WERI-Rb-1 (cell line): ENCODE data around the gene PUDP.

Experiments
- DNase-seq: peaks from one replicate; pipeline ENCODE4 v3.0.0-alpha.2; 2020
- H3K27ac ChIP-seq: fragments of 250-450 bp; sonication (Bioruptor Pico); 2 replicates; pipeline ENCODE4 v1.5.1; 2020; ENCODE audit warnings: mild to moderate bottlenecking, moderate library complexity
- H3K27me3 ChIP-seq: fragments of 250-450 bp; sonication (Bioruptor Pico); 2 replicates; pipeline ENCODE4 v1.5.1; 2021; ENCODE audit warnings: mild to moderate bottlenecking, low read depth, moderate library complexity; ENCODE audit not compliant: insufficient read depth, severe bottlenecking
- H3K36me3 ChIP-seq: fragments of 250-450 bp; sonication (Bioruptor Pico); 2 replicates; pipeline ENCODE4 v1.5.1; 2020; ENCODE audit warnings: mild to moderate bottlenecking, moderate library complexity
- H3K4me3 ChIP-seq: 2 replicates; pipeline ENCODE4 v1.5.1; 2011; ENCODE audit warnings: low read depth, mild to moderate bottlenecking, control low read depth, low read length
- H3K9me3 ChIP-seq: fragments of 250-450 bp; sonication (Bioruptor Pico); 2 replicates; pipeline ENCODE4 v1.5.1; 2021; ENCODE audit warnings: mild to moderate bottlenecking, moderate library complexity; ENCODE audit not compliant: severe bottlenecking
- TF ChIP-seq, protein P1 (sequence below): IDR thresholded peaks from 2 replicates; pipeline ENCODE4 v1.5.1; 2011; ENCODE audit warnings: low read depth, mild to moderate bottlenecking, control low read depth, inconsistent platforms, low read length

Gene PUDP

GRCh38 chrX:7112071-7112470, 35.9 kb downstream of the PUDP start:
- TF ChIP-seq, protein P1, sequence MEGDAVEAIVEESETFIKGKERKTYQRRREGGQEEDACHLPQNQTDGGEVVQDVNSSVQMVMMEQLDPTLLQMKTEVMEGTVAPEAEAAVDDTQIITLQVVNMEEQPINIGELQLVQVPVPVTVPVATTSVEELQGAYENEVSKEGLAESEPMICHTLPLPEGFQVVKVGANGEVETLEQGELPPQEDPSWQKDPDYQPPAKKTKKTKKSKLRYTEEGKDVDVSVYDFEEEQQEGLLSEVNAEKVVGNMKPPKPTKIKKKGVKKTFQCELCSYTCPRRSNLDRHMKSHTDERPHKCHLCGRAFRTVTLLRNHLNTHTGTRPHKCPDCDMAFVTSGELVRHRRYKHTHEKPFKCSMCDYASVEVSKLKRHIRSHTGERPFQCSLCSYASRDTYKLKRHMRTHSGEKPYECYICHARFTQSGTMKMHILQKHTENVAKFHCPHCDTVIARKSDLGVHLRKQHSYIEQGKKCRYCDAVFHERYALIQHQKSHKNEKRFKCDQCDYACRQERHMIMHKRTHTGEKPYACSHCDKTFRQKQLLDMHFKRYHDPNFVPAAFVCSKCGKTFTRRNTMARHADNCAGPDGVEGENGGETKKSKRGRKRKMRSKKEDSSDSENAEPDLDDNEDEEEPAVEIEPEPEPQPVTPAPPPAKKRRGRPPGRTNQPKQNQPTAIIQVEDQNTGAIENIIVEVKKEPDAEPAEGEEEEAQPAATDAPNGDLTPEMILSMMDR, result no peak
- no peak for DNase-seq
- Histone ChIP-seq H3K36me3 (peaks cover 4% of the 10 kb centered on the region), H3K27me3 (no peaks in the 10 kb centered on the region), H3K4me3 (no peak overlapping the region), H3K27ac (no peak overlapping the region), H3K9me3 (no peaks in the 10 kb centered on the region)

GRCh38 chrX:7111518-7111917, 36.4 kb downstream of the PUDP start:
- Histone ChIP-seq H3K9me3 (no peaks in the 10 kb centered on the region), H3K27me3 (no peaks in the 10 kb centered on the region), H3K27ac (no peak overlapping the region), H3K4me3 (no peak overlapping the region), H3K36me3 (no peaks in the 10 kb centered on the region; the same call in none of the 2 replicates)
- DNase-seq, result no peak
- TF ChIP-seq, protein P1, result no peak

DNA sequence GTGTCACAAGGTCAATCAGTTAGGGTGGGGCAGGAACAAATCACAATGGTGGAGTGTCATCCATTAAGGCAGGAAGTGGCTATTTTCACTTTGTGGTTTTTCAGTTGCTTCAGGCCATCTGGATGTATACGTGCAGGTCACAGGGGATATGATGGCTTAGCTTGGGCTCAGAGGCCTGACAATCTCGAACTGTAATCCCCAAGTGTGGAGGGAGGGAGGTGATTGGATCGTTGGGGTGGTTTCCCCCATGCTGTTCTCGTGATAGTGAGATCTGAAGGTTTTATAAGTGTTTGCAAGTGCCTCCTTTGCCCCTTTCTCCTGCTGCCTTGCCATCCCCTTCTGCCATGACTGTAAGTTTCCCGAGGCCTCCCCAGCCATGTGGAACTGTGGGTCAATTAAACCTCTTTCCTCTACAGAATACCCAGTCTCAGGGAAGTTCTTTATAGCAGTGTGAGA, 37.1 kb downstream of the PUDP start:
- no peaks in the 10 kb centered on the region for H3K9me3 ChIP-seq
- peak overlapping the region; percentile 87 for H3K27ac ChIP-seq
- no peaks in the 10 kb centered on the region for H3K27me3 ChIP-seq
- no peaks in the 10 kb centered on the region; the same call in none of the 2 replicates for H3K36me3 ChIP-seq
- TF ChIP-seq, protein P1, result no peak
- DNase-seq, result peak; percentile 69
- H3K4me3 ChIP-seq, result no peak overlapping the region

DNA sequence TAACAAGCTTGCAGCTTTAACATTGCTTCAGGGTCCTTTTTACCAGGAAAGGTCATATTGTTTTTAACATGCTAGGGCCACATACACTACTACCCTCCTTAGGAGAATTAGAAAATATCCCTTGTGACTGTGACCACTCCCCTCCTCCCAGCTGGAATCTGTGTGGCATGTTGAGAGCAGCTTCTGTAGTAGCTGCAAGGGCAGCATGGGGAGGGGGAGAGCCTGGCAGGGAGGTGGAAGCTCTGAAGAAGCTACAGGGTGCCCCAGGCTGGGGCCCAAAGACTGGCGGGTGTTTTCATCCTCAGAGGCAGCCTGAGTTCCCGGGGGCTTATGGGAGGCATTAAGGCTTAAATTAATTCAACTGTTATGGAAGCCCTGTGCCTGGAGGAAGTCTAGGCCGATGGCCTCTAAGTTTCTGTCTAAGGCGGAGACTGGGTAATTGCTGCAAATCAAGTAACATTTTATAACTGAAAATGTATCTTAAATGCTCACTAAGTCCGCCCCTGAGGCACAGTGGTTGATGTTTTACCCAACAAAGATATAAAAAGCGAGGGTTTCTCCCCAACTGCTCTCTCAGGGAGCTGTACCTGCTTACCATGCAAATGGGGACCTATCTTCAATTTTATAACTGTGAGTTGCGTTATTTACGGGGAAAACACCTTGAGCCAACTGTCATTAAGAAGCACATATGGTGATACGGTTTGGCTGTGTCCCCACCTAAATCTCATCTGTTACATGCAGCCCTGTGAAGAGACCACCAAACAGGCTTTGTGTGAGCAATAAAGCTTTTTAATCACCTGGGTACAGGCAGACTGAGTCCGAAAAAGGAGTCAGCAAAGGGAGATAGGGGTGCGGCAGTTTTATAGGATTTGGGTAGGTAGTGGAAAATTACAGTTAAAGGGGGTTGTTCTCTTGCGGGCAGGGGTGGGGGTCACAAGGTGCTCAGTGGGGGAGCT, 37.8 kb downstream of the PUDP start:
- peak overlapping the region; percentile 87 for H3K27ac ChIP-seq
- peak; percentile 54 for DNase-seq
- no peak overlapping the region for H3K4me3 ChIP-seq
- no peaks in the 10 kb centered on the region; the same call in none of the 2 replicates for H3K36me3 ChIP-seq
- H3K27me3 ChIP-seq, result no peaks in the 10 kb centered on the region
- TF ChIP-seq, protein P1, result no peak
- no peaks in the 10 kb centered on the region for H3K9me3 ChIP-seq

DNA sequence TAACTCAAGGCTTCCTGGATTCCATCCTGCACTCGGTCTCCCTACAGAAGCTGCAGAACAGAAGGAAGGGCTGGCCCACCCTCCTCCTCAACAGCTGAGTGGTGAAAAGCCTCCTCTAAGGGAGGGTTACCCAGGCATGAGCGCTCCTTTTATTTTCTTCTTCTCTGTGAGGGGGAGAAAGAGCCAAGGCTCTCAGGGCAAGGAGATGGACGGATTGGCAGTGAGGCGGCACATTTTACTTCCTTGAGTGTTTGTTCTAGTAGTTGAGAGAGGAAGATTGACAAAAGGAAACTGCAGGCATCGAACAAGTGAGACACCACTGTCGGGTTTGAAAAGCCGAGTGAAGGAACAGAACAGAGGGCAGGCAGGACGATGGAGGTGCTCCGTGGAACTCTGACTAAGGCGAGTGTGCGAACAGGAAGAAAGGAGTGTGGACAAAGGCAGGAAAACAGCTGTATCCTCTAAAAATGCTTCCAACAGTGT, 38.9 kb downstream of the PUDP start:
- DNase-seq, result no peak
- peak overlapping the region; percentile 87 for H3K27ac ChIP-seq
- TF ChIP-seq, protein P1, result no peak
- H3K9me3 ChIP-seq, result no peaks in the 10 kb centered on the region
- H3K36me3 ChIP-seq, result peaks cover 7% of the 10 kb centered on the region
- H3K27me3 ChIP-seq, result no peaks in the 10 kb centered on the region
- H3K4me3 ChIP-seq, result no peak overlapping the region
